Right atrium auricular region (tissue), 2 donors: ENCODE measurements around the gene AGPAT4. TPM values are rescaled to one million over a fixed set of nuclear protein-coding genes. Genes with fewer than 3 reads are reported as not detected.

Source experiments
- DNase-seq: peaks from one replicate; pipeline ENCODE4 v3.0.0-alpha.2; 2019; ENCODE audit warnings: low spot score
- H3K27ac ChIP-seq, 2 donors: fragments of 200-600 bp; sonication (generic); 1 replicate in 1 of 2; 2 replicates in 1 of 2; pipeline ENCODE4 v1.5.1; 2016 to 2019
- H3K27me3 ChIP-seq, 2 donors: fragments of 200-600 bp; sonication (generic); one replicate each; pipeline versions ENCODE4 v1.5.1 to v1.6.0; 2017 to 2019
- H3K36me3 ChIP-seq: fragments of 200-600 bp; sonication (generic); one replicate; pipeline ENCODE4 v1.5.1; 2016
- H3K4me1 ChIP-seq, 2 donors: fragments of 200-600 bp; sonication (generic); one replicate each; pipeline versions ENCODE4 v1.5.1 to v1.6.0; 2017 to 2019
- H3K4me3 ChIP-seq, 2 donors: fragments of 200-600 bp; sonication (generic); 1 replicate in 1 of 2; 2 replicates in 1 of 2; pipeline ENCODE4 v1.5.1; 2017 to 2019; ENCODE audit warnings: mild to moderate bottlenecking in 1 of 2, moderate library complexity in 1 of 2
- H3K9me3 ChIP-seq, 2 donors: fragments of 200-600 bp; sonication (generic); one replicate each; pipeline ENCODE4 v1.5.1; 2019
- CTCF ChIP-seq, 2 donors: fragments of 200-600 bp; sonication (generic); IDR thresholded peaks; one replicate each; pipeline ENCODE4 v1.5.1; 2019; ENCODE audit warnings: antibody characterized with exemption in 2 of 2
- total RNA-seq, 2 donors: library from RNA; depleted of rRNA; stranded (reverse); fragments of >200 nt; gene quantifications; one replicate each; pipeline ENCODE4 v1.1.0, GENCODE V29; 2016

The AGPAT4 gene
- total RNA-seq, 2 donors from 2014 or later: 2.3 to 2.6 TPM

GRCh38 chr6:161105408-161105807 is 168.5 kb downstream of the AGPAT4 start:
- Histone ChIP-seq H3K4me1 (no peaks in the 10 kb centered on the region), H3K36me3 (peaks cover 64% of the 10 kb centered on the region), H3K4me3 (no peak overlapping the region), H3K9me3 (no peaks in the 10 kb centered on the region), H3K27ac (no peak overlapping the region), H3K27me3 (no peaks in the 10 kb centered on the region)
- no peak for TF ChIP-seq CTCF (IDR thresholded peaks at IDR 0.05)
- no peak for DNase-seq

- TF ChIP-seq CTCF (IDR thresholded peaks at IDR 0.05): no peak
- Histone ChIP-seq H3K36me3 (peaks cover 64% of the 10 kb centered on the region), H3K27ac (no peak overlapping the region), H3K9me3 (no peaks in the 10 kb centered on the region), H3K27me3 (no peaks in the 10 kb centered on the region), H3K4me1 (no peaks in the 10 kb centered on the region), H3K4me3 (no peak overlapping the region)
- DNase-seq: no peak
These were observed 168.9 kb downstream of the AGPAT4 start for GRCh38 chr6:161104966-161105365.

- H3K4me3 ChIP-seq: no peak overlapping the region
- H3K9me3 ChIP-seq: no peaks in the 10 kb centered on the region
- no peaks in the 10 kb centered on the region for H3K27me3 ChIP-seq
- no peak for DNase-seq
- H3K4me1 ChIP-seq: no peaks in the 10 kb centered on the region
- TF ChIP-seq CTCF (IDR thresholded peaks at IDR 0.05): no peak
- H3K27ac ChIP-seq: no peak overlapping the region
- H3K36me3 ChIP-seq: peaks cover 59% of the 10 kb centered on the region
These were observed 170.4 kb downstream of the AGPAT4 start for GRCh38 chr6:161103475-161103874.

GRCh38 chr6:161101517-161101916 is 172.3 kb downstream of the AGPAT4 start:
- no peaks in the 10 kb centered on the region for H3K27me3 ChIP-seq
- peaks cover 62% of the 10 kb centered on the region for H3K36me3 ChIP-seq
- no peak overlapping the region for H3K27ac ChIP-seq
- no peaks in the 10 kb centered on the region for H3K4me1 ChIP-seq
- no peak overlapping the region for H3K4me3 ChIP-seq
- no peaks in the 10 kb centered on the region for H3K9me3 ChIP-seq
- no peak for TF ChIP-seq CTCF (IDR thresholded peaks at IDR 0.05)
- no peak for DNase-seq

GRCh38 chr6:161100072-161100471 is 173.8 kb downstream of the AGPAT4 start:
- H3K4me1 ChIP-seq: no peaks in the 10 kb centered on the region
- peaks cover 56% of the 10 kb centered on the region for H3K36me3 ChIP-seq
- no peak overlapping the region for H3K4me3 ChIP-seq
- H3K27me3 ChIP-seq: no peaks in the 10 kb centered on the region
- no peak for TF ChIP-seq CTCF (IDR thresholded peaks at IDR 0.05)
- H3K27ac ChIP-seq: no peak overlapping the region
- no peak for DNase-seq
- H3K9me3 ChIP-seq: no peaks in the 10 kb centered on the region

GRCh38 chr6:161095916-161096315 is 177.9 kb downstream of the AGPAT4 start:
- Histone ChIP-seq H3K4me3 (no peak overlapping the region), H3K9me3 (no peaks in the 10 kb centered on the region), H3K27me3 (no peaks in the 10 kb centered on the region), H3K36me3 (peaks cover 63% of the 10 kb centered on the region), H3K4me1 (no peaks in the 10 kb centered on the region), H3K27ac (no peak overlapping the region)
- TF ChIP-seq CTCF (IDR thresholded peaks at IDR 0.05): no peak
- DNase-seq: no peak
